GM18526 (cell line): Measurements from ENCODE around the gene MVB12B.

Source experiments
- POLR2A ChIP-seq: IDR thresholded peaks from 3 replicates; pipeline ENCODE4 v1.6.1; 2011; ENCODE audit not compliant: insufficient read length; ENCODE audit errors: extremely low read depth

MVB12B gene, protein sequence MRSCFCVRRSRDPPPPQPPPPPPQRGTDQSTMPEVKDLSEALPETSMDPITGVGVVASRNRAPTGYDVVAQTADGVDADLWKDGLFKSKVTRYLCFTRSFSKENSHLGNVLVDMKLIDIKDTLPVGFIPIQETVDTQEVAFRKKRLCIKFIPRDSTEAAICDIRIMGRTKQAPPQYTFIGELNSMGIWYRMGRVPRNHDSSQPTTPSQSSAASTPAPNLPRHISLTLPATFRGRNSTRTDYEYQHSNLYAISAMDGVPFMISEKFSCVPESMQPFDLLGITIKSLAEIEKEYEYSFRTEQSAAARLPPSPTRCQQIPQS

DNA sequence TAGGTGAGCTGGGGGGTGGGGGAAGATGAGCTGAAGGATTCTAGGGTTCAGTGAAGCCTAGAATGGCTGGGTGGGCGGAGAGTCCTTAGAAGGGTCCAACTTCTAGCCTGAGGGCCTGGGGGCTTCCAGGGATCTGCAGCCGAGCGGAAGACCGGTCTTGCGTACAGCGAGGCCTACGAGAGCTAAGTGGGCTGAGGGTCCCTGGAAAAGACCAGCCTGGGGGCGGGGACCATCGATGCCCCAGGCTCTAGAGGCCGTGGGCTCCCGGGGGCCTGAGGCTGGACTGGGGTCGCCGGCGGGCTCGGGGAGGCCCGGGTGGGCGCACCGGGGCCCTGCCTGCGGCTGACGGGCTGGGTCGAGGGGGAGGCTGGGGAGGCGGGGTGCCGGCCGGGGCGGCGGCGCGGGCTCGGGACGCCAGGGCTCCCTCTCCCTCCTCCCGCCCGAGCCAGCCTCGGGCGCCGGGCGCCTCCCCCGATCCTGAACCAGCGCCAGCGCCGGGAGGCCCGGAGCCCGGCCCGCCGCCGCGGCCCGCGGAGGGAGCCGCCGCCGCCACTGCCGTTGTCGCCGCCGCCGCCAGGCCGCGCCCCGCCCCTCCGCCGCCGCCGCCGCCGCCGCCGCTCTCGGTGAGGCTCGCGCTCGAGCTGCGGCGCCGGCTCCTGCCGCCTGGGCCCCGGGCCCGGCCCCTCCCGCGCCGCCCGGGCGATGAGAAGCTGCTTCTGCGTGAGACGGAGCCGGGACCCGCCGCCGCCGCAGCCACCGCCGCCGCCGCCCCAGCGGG lies at the start of gene MVB12B:
Gene MVB12B, plus strand, starts transcription at position 602 of the 778 bp plus-strand sequence. Its CDS starts 101 bp downstream, at position 703.
- TF ChIP-seq POLR2A, result no peak

DNA sequence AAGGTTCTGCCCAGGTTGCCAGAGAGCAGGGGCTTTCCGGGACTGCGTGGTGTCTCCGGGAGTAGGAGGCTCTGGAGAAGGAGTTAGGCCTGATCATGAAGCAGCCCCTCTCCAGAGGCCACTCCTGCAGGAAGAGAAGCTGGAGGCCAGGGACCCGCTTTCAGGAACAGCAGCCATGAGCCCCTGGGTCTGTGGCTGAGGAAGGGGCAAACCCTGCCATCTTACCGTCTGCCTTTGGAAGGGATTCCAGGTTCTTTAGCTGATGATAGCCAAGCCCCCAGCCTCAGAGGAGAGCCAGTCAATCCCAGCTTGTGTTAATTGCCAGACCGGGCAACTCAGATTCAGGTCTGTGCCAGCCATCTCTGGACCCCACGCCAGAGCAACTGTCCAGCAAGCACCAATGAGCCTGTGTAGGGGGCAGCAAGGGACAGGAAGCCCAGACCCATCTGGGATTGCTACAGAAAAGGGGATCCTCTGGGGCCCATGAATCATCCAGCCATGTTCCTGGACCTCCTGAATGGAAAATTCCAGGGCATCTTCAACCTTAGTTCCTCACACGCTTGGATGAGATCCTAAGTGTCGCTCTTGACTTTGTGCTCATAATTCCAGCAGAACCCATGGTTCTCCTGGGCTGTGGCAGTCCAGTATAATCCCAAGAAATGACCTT lies 42.7 kb upstream of the MVB12B start:
- TF ChIP-seq POLR2A, result no peak

DNA sequence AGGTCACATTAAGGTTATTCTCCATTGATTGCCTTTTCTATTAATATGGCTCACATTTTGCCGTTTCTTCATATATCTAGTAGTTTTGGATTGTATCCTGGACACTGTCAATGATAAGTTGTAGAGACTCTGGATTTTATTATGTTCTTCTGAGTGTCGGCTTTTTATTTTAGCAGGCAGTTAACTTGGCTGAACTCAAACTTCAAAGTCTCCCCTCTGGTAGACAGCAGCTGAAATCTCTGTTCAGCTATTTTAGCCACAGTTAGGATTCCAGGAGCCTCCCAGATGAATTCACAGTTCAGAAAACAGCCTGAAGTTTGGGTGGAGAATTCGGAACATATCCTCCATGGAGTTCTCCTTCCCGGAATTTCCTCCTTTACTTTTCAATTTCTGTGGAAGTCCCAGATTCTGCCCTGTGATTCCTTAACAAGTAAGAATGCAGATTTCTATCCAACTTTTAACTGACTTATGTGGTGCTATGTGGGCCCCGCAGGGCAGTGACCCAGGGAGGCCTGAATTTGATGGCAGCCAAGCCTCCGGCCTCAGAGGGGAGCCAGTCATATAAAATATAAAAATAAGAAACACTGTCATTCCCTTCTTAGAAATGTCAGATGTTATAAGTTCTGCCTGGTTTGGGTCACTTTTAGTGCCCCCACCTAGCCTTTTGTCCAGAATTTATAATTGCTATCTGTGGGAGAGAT lies 39.3 kb upstream of the MVB12B start:
- no peak for TF ChIP-seq POLR2A

DNA sequence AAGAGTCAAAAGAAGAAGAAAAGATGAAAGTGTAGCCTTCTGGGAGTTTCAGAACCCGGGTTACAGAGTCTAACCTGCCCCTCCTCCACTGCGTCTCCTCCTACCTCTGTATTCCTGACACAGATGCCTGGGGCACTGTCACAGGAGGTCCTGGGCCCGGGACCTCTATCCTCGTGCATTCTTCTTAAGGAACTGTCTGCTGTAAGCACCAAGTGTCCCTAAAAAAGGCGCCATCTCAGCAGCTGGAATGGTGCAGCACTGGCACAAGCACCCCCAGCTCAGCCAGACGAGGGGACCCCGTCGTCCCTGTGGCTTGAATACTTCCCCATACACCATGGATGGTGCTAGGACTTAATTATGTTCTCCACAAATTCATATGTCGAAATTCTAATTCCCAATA lies 35.8 kb upstream of the MVB12B start:
- TF ChIP-seq POLR2A, result no peak

DNA sequence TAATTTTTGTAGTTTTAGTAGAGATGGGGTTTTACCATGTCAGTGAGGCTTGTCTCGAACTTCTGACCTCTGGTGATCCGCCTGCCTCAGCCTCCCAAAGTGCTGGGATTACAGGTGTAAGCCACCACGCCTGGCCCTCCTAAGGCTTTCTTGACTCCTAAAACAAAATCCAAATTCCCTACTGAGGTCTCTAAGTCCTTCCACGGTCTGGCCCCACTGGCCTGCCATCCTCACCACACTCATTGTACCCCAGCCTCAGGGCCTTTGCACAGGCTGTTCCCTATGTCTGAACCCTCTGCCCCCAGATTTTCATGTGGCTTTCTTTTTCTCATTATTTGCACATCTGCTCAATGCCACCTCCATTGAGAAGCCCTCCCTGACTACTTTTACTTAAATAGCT lies 34.7 kb upstream of the MVB12B start:
- TF ChIP-seq POLR2A, result no peak

DNA sequence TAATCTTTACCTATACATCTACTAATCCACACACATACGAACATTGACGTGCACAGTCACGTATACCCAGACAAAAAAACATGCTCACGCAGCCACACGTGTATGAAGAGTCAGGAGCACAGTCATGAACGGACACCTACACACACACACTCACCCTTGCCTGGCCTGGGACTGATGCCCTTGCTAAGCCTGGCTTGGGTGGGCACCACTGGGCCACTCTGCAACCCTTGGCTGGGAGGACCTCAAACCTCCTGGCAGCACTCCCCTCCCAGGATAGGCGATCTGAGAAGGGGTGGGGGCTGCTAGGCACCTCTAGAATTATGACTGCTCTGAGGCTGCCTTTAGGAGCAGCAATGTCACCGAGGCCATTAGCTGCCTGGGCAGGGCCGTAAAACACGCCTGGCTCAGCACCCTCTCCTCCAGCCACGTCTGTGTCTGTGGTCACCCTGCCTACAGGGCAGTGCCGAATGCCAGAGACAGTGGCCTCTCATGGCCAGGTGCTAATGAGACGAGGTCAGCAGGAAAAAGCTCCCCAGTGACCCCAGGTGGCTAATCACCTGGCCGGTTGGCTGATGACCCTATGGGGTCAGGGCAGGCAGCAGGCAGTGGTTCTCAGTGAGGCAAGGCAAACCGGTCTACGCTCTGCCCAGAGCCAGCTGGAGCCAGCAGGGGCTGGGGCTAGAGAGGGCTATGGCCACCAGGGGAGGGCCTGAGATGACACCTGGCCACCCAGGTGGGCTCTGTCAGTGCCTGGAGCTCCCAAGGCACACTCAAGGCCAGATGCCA lies 33.7 kb upstream of the MVB12B start:
- TF ChIP-seq POLR2A, result no peak

DNA sequence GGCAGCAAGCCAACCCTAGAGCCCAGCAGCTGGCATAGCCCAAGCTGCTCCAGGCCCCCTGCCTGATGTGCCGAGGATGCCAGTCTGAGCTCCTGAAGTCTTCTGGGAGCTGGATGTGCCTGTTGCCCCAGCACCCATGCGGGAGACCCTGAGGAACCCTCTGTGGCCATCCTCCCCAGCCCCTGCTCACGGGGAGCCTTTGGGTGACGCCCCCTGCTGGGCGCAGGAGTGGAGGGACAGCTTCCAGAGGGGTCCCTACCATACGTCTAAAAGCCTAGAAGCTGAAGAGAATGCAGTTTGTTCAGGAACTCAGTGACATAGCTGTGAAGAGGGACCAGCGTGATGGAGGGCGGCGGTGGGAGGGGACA lies 33.1 kb upstream of the MVB12B start:
- no peak for TF ChIP-seq POLR2A

DNA sequence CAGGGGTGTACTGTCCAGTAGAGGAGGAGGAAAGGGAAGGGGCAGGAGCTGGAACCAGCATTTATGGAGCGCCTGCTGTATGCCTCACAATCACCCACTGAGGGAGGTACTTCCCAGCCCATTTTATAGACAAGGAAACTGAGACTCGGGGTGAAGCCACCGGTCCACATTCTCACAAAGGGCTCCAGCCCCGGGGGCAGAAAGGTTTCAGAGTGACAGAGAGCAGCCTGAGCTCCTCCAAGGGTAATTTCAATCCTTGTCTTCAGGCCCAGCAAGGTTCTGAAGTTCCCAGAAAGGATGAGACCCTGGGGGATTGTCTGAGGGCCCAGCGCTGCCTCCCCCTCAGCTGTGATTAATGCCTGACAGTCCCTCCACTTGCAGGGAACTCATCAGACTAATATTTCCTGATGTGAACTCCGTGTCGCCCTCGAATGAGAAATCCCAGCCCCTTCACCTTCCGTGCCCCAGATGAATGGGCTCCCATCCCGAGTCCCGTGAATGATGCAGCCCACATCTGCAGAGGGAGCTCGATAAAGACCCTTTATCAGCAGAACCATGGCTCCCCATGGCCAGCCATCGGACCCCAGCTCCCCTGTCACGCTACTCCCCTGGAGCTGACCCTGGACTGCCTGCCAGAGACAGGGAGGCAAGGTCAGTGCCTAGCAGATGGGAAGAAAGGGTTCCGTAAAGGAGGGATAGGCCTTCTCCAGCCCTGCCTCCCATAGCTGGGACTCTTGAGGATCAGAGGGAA lies 32.1 kb upstream of the MVB12B start:
- TF ChIP-seq POLR2A, result no peak

DNA sequence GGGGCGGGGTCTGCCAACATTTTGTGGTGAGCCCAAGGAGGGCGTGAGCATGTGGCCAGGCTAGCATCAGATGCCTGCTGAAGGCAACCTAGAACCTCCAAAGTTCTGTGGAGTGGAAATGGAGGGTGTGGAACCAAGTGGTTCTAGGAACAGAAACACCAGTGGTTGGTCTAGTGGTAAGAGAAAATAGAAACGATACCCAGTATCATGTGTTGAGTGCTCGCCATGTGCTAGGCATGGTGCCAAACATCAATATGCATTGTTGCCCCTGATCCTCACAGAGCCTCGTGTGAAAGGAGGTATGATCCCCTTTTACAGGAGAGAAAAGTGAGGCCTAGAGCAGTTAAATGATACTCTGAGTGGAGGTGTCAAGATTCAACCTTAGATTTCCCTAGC lies 31.5 kb upstream of the MVB12B start:
- TF ChIP-seq POLR2A, result no peak

DNA sequence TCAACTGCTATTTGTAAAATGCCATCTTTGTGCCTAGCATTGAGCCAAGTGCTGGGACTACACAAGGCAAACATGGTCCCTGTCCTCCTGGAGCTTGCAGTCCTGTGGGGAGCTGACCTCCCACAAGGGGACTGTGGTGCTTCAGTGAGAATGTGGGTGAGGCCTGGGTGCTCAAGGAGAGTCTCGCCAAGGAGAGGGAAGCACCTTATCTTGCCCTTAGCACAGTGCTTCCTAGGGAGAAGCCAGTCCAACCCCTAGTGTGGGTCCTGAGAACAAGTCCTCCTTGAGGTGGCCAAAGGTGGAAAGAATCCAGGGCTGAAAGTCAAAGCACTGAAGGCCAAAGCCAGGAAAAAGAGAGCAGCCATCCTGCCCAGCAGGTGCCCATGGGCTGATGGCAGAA lies 31.1 kb upstream of the MVB12B start:
- no peak for TF ChIP-seq POLR2A

DNA sequence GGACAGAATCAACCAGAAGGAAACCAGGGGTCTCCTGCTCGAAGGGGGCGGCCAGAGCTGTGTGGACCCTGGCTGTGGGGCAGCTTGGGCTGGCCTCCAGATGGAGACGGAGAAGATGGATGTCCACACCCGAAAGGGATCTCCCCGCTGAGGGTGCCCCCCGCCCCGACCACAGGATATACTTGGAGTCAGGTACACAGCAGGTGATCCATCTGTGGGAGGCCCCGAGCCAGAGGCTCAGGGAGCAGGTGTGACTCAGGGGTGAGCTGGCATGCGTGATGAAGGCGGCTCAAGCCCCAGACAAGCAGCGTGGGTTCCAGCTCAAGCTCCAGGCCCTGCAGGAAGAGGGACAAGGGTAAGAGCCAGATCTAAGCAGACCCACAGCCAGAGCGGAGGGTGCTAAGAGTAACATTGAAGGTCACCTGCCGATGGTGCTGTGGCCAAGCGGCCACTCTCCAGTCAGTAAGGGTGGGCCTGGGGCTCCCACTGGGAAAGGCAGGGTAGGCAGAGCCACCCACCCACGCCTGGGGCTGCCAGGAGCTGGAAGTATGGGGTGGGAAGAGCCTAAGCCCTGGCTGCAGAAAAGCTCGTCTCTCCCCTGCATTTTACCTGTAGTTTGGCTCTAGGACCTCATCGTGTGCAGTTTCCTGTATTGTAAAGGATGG lies 30.6 kb upstream of the MVB12B start:
- TF ChIP-seq POLR2A, result no peak

DNA sequence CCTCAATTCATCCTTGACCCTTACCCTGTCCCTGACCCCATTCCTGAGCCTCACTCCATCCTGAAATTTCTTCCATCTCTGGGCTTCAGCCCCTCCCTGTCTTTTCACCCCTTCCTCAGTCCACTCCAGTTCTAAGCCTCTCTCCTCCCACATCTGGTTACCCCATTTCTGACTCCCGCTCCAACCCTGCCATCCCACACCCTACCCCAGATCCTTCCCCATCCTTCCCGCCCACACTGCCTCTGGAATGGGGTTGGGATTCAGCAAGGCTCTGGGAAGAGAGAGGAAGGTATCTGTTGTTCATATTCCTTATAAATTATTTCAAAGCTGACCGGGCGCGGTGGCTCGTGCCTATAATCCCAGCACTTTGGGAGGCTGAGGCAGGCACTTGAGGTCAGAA lies 29.9 kb upstream of the MVB12B start:
- TF ChIP-seq POLR2A, result no peak

DNA sequence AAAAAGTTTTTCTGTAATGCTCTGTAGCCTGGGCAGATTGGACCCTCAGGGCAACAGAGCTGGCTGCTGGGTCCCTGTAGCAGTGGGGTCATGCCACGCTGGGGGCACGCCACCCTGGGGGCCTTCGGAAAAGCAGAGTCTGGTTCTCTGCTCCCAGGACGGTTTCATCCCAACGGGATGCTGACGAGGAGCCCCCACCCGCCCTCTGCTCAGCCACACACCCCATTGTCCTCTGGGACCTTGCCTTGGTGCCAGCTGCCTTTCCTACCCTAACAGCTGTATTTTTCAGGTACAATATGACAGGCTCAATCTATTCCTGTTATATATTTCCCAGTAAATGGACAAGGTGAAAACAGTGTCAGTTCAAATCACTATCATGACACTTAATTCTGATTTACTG lies 29.0 kb upstream of the MVB12B start:
- no peak for TF ChIP-seq POLR2A
